Natural killer cell (primary cell): ENCODE results near the gene OR56B1. TPM values are rescaled to one million over a fixed set of nuclear protein-coding genes. Genes with fewer than 3 reads are reported as not detected.

Source experiments
- ATAC-seq, 3 donors: fragments of 150-1000 bp in 2 of 3; fragments of 200-7000 bp in 1 of 3; cut with Tn5 transposase; 1 replicate in 1 of 3; 2 replicates in 2 of 3; pipeline ENCODE4 v1.10.0; 2021; ENCODE audit warnings: mild to moderate bottlenecking in 2 of 3, moderate library complexity in 2 of 3
- DNase-seq, 2 donors: peaks; one replicate each; pipeline versions ENCODE4 v3.0.0 to v3.0.0-alpha.2; 2013 to 2021; ENCODE audit warnings: mixed read lengths in 1 of 2
- H3K27ac ChIP-seq: one replicate; pipeline ENCODE4 v1.5.1; 2013; ENCODE audit warnings: mild to moderate bottlenecking, low read length
- H3K27me3 ChIP-seq: one replicate; pipeline ENCODE4 v1.6.1; 2013; ENCODE audit warnings: low read length; ENCODE audit not compliant: control insufficient read depth, insufficient read depth
- H3K36me3 ChIP-seq: one replicate; pipeline ENCODE4 v1.6.1; 2013; ENCODE audit warnings: low read length; ENCODE audit not compliant: control insufficient read depth, insufficient read depth
- H3K4me1 ChIP-seq: one replicate; pipeline ENCODE4 v1.6.1; 2013; ENCODE audit warnings: low read length; ENCODE audit not compliant: control insufficient read depth, insufficient read depth
- H3K4me3 ChIP-seq: one replicate; pipeline ENCODE4 v1.5.1; 2013; ENCODE audit warnings: low read length
- H3K9me3 ChIP-seq: one replicate; pipeline ENCODE4 v1.6.1; 2013; ENCODE audit warnings: low read length; ENCODE audit not compliant: control insufficient read depth, insufficient read depth
- H3K27ac Mint-ChIP-seq, 2 donors: one replicate each; pipeline ENCODE4 v1.8.0; 2022; ENCODE audit warnings: mild to moderate bottlenecking in 2 of 2, mixed read lengths in 2 of 2, moderate library complexity in 1 of 2
- H3K27me3 Mint-ChIP-seq, 2 donors: one replicate each; pipeline ENCODE4 v1.8.0; 2022; ENCODE audit warnings: low read depth in 2 of 2, mixed read lengths in 2 of 2
- H3K36me3 Mint-ChIP-seq: one replicate; pipeline ENCODE4 v1.8.0; 2022; ENCODE audit warnings: mixed read lengths
- H3K4me1 Mint-ChIP-seq, 2 donors: one replicate each; pipeline ENCODE4 v1.8.0; 2022; ENCODE audit warnings: mixed read lengths in 2 of 2
- H3K4me3 Mint-ChIP-seq: one replicate; pipeline ENCODE4 v1.8.0; 2022; ENCODE audit warnings: mild to moderate bottlenecking, moderate library complexity, mixed read lengths
- H3K9me3 Mint-ChIP-seq, 2 donors: one replicate each; pipeline ENCODE4 v1.8.0; 2022; ENCODE audit warnings: mixed read lengths in 2 of 2
- WGBS: methylation state at CpG from one replicate; pipeline ENCODE4 v1.1.7; 2013; ENCODE audit warnings: missing lambda C conversion rate; ENCODE audit not compliant: insufficient coverage; 5-methylcytosine and 5-hydroxymethylcytosine counted together
- intact Hi-C: fragments of 100-400 bp; cut with micrococcal nuclease; formaldehyde crosslinking; loops from one replicate; pipeline ENCODE4 v1.14.2; 2022
- total RNA-seq, 4 donors: library from RNA; stranded (reverse); fragments of 120-200 nt in 1 of 4; gene quantifications; one replicate each; pipeline versions ENCODE4 v1.2.3 to v1.2.4, GENCODE V29; 2013 to 2022
- TF ChIP-seq, protein P1 (sequence below): fragments of 200-600 bp; IDR thresholded peaks from one replicate; pipeline ENCODE4 v1.8.0; 2022; ENCODE audit warnings: antibody characterized with exemption

OR56B1 gene
- total RNA-seq, 3 donors from 2014 or later (not counting 1 experiment from before 2014, with no cell fraction given) = 0.18 to 0.93 (median 0.42) TPM

- no peaks in the 10 kb centered on the region for H3K9me3 ChIP-seq
- H3K9me3 Mint-ChIP-seq = peaks cover 0 to 8% of the 10 kb centered on the region in 2 donors
- H3K4me1 Mint-ChIP-seq = peaks cover 0 to 10% of the 10 kb centered on the region in 2 donors
- ATAC-seq (no peak), DNase-seq (no peak)
- TF ChIP-seq, protein P1, sequence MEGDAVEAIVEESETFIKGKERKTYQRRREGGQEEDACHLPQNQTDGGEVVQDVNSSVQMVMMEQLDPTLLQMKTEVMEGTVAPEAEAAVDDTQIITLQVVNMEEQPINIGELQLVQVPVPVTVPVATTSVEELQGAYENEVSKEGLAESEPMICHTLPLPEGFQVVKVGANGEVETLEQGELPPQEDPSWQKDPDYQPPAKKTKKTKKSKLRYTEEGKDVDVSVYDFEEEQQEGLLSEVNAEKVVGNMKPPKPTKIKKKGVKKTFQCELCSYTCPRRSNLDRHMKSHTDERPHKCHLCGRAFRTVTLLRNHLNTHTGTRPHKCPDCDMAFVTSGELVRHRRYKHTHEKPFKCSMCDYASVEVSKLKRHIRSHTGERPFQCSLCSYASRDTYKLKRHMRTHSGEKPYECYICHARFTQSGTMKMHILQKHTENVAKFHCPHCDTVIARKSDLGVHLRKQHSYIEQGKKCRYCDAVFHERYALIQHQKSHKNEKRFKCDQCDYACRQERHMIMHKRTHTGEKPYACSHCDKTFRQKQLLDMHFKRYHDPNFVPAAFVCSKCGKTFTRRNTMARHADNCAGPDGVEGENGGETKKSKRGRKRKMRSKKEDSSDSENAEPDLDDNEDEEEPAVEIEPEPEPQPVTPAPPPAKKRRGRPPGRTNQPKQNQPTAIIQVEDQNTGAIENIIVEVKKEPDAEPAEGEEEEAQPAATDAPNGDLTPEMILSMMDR = no peak
- WGBS = 100% methylated on average over 2 of the region's 3 CpGs
- H3K27me3 ChIP-seq = no peaks in the 10 kb centered on the region
- no peak overlapping the region for H3K4me3 Mint-ChIP-seq
- no peaks in the 10 kb centered on the region for H3K4me1 ChIP-seq
- peaks cover 7% of the 10 kb centered on the region for H3K36me3 Mint-ChIP-seq
- peaks cover 4 to 12% of the 10 kb centered on the region in 2 donors for H3K27me3 Mint-ChIP-seq
- intact Hi-C loops = no loop called here
- no peak overlapping the region for H3K27ac Mint-ChIP-seq
- no peak overlapping the region for H3K4me3 ChIP-seq
- H3K27ac ChIP-seq = no peak overlapping the region
- no peaks in the 10 kb centered on the region for H3K36me3 ChIP-seq
These were observed 16.3 kb upstream of the OR56B1 start for GRCh38 chr11:5719703-5720495.

DNA sequence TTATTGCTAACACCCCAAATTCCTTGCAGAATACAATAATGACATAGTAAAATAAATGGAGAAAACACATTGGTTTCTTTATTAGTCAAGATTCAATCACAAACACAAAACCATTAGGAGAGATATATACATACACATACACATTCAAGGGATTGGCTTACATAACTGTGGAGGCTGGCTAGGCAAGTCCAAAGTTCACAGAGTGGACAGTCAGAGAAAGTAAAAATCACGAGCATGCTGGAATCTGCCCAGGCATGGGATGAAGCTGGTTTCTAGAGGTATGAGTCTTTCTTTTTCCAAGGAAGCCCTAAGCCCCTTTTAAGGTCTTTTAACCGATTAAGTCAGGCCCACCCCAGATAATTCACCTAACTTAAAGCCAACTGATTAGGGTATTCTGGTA lies 13.6 kb upstream of the OR56B1 start:
- TF ChIP-seq, protein P1 = no peak
- peaks cover 4 to 12% of the 10 kb centered on the region in 2 donors for H3K27me3 Mint-ChIP-seq
- DNase-seq (no peak), ATAC-seq (no peak)
- intact Hi-C loops = no loop called here
- H3K4me1 ChIP-seq = no peaks in the 10 kb centered on the region
- H3K27ac ChIP-seq = no peak overlapping the region
- WGBS = 86% methylated on average over 2 of the region's 2 CpGs
- no peak overlapping the region for H3K4me3 ChIP-seq
- H3K4me3 Mint-ChIP-seq = no peak overlapping the region
- H3K4me1 Mint-ChIP-seq = peaks cover 0 to 10% of the 10 kb centered on the region in 2 donors
- H3K9me3 Mint-ChIP-seq = peaks cover 0 to 8% of the 10 kb centered on the region in 2 donors
- no peaks in the 10 kb centered on the region for H3K27me3 ChIP-seq
- no peak overlapping the region for H3K27ac Mint-ChIP-seq
- H3K36me3 Mint-ChIP-seq = peaks cover 7% of the 10 kb centered on the region
- no peaks in the 10 kb centered on the region for H3K36me3 ChIP-seq
- H3K9me3 ChIP-seq = no peaks in the 10 kb centered on the region

DNA sequence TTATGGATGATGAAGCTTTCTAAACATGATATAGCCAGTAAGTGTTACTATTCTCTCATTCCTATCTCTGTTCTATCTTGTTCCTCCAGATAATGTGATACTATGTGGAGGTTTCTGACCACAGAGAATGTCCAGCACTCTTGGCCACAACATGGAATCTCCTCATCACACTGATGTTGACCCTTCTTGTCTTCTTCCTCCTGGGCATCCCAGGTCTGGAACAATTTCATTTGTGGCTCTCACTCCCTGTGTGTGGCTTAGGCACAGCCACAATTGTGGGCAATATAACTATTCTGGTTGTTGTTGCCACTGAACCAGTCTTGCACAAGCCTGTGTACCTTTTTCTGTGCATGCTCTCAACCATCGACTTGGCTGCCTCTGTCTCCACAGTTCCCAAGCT lies 9.9 kb upstream of the OR56B1 start:
- Mint-ChIP-seq H3K36me3 (no peaks in the 10 kb centered on the region), H3K27me3 (peaks cover 4 to 12% of the 10 kb centered on the region in 2 donors), H3K9me3 (no peaks in the 10 kb centered on the region), H3K4me3 (no peak overlapping the region), H3K4me1 (no peaks in the 10 kb centered on the region), H3K27ac (no peak overlapping the region)
- Histone ChIP-seq H3K4me1 (no peaks in the 10 kb centered on the region), H3K27ac (no peak overlapping the region), H3K4me3 (no peak overlapping the region), H3K9me3 (no peaks in the 10 kb centered on the region), H3K27me3 (no peaks in the 10 kb centered on the region), H3K36me3 (no peaks in the 10 kb centered on the region)
- TF ChIP-seq, protein P1 = no peak
- intact Hi-C loops = no loop called here
- 92% methylated on average over 1 of the region's 1 CpG for WGBS
- DNase-seq = no peak
- no peak for ATAC-seq
